Lung (tissue), 12 donors: Measurements from ENCODE around the gene HMX2. TPM values are rescaled to one million over a fixed set of nuclear protein-coding genes. Genes with fewer than 3 reads are reported as not detected.

ENCODE experiments used
- ATAC-seq: fragments of 200-7000 bp; cut with Tn5 transposase; one replicate; pipeline ENCODE4 v1.9.1; 2020; ENCODE audit warnings: moderate number of reproducible peaks; ENCODE audit not compliant: insufficient read depth, low FRiP score
- DNase-seq, 3 donors: peaks; one replicate each; pipeline ENCODE4 v3.0.0-alpha.2; 2013 to 2017
- H3K27ac ChIP-seq, 2 donors: one replicate each; pipeline ENCODE4 v1.5.1; 2013; ENCODE audit warnings: mild to moderate bottlenecking in 2 of 2, moderate library complexity in 2 of 2, control low read depth in 1 of 2, inconsistent platforms in 1 of 2, low read depth in 1 of 2, low read length in 1 of 2
- H3K27me3 ChIP-seq, 3 donors: one replicate each; pipeline ENCODE4 v1.5.1; 2013; ENCODE audit warnings: low read length in 2 of 3; ENCODE audit not compliant: control insufficient read depth in 3 of 3, insufficient read depth in 3 of 3
- H3K36me3 ChIP-seq, 4 donors: one replicate each; pipeline ENCODE4 v1.5.1; 2013; ENCODE audit warnings: low read length in 4 of 4, mild to moderate bottlenecking in 1 of 4, moderate library complexity in 1 of 4; ENCODE audit not compliant: control insufficient read depth in 4 of 4, insufficient read depth in 4 of 4
- H3K4me1 ChIP-seq, 5 donors: one replicate each; pipeline ENCODE4 v1.5.1; 2013; ENCODE audit warnings: low read length in 5 of 5, mild to moderate bottlenecking in 2 of 5, moderate library complexity in 1 of 5; ENCODE audit not compliant: control insufficient read depth in 5 of 5, insufficient read depth in 5 of 5
- H3K4me3 ChIP-seq: one replicate; pipeline ENCODE4 v1.5.1; 2013; ENCODE audit warnings: mild to moderate bottlenecking, control low read depth, moderate library complexity
- H3K9ac ChIP-seq, 2 donors: one replicate each; pipeline ENCODE4 v1.5.1; 2013; ENCODE audit warnings: low read length in 2 of 2, control low read depth in 1 of 2; ENCODE audit not compliant: insufficient read depth in 1 of 2
- H3K9me3 ChIP-seq, 4 donors: one replicate each; pipeline ENCODE4 v1.5.1; 2013; ENCODE audit warnings: low read length in 3 of 4, mild to moderate bottlenecking in 1 of 4, moderate library complexity in 1 of 4; ENCODE audit not compliant: control insufficient read depth in 4 of 4, insufficient read depth in 3 of 4
- WGBS, 2 donors: extraction: QIAGEN DNeasy Blood & Tissue Kit; methylation state at CpG; one replicate each; pipeline ENCODE4 v1.1.7; 2013; 5-methylcytosine and 5-hydroxymethylcytosine counted together
- polyA plus RNA-seq, 2 donors: library from polyadenylated mRNA; stranded (reverse); fragments of 200-250 nt; gene quantifications; one replicate each; pipeline ENCODE4 v1.2.1, GENCODE V29; 2013
- total RNA-seq, 2 donors: library from RNA; depleted of rRNA in 1 of 2; stranded (reverse); fragments of >200 nt in 1 of 2; gene quantifications; one replicate each; pipeline ENCODE4 v1.2.1, GENCODE V29; 2014 to 2021
- TF ChIP-seq, protein P1 (sequence below): IDR thresholded peaks from 2 replicates; pipeline ENCODE4 v1.5.1; 2012; ENCODE audit warnings: mild to moderate bottlenecking; ENCODE audit errors: control extremely low read depth, extremely low read depth
- donor health status: control.
- donor health status: control.
- donor health status: Bipolar disorder and iron deficiency.
- donor health status: healthy.
- donor health status: DM: yes; HTN: yes; CAD: no.

HMX2 gene
- total and polyA plus RNA-seq, 4 donors: not detected

DNA sequence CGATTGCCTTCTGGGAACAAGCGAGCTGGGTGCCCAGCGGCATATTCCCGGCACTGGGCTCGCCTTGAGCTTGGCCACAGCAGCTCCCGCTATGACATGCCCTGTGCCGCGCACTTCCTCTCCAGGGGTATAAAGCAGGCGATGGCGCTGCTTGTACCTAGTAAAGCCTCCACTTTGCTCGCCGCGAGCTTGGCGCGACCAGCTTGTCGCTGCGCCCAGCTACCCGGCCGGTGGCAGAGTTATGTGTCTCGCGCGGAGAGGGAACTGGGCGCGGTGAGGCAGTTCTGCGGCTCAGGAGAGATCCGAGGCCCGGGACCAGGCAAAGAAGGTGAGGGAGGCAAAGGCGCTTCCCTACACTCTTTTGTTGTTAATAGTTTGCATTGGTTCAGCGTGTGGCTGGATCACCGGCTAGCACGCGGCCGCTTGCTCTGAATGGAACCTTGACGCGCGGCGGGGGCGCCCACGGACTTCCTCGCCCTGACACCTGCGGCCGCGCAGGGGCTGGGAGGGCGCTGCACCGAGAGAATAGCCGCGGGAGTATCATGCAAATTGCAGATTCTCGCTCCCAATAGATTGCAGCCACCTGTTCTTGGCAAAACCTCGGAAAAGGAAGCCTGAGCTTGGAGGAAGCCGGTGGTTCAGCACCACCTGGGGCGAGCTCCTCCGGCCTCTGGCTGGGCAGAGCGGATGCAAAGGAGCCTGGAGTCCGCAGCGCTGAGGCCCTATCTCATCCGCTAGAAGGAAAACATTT lies 3.2 kb downstream of the HMX2 start:
- TF ChIP-seq, protein P1, sequence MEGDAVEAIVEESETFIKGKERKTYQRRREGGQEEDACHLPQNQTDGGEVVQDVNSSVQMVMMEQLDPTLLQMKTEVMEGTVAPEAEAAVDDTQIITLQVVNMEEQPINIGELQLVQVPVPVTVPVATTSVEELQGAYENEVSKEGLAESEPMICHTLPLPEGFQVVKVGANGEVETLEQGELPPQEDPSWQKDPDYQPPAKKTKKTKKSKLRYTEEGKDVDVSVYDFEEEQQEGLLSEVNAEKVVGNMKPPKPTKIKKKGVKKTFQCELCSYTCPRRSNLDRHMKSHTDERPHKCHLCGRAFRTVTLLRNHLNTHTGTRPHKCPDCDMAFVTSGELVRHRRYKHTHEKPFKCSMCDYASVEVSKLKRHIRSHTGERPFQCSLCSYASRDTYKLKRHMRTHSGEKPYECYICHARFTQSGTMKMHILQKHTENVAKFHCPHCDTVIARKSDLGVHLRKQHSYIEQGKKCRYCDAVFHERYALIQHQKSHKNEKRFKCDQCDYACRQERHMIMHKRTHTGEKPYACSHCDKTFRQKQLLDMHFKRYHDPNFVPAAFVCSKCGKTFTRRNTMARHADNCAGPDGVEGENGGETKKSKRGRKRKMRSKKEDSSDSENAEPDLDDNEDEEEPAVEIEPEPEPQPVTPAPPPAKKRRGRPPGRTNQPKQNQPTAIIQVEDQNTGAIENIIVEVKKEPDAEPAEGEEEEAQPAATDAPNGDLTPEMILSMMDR: no peak
- Histone ChIP-seq H3K4me1 (peaks cover 6 to 29% (median 16%) of the 10 kb centered on the region in 5 donors), H3K9me3 (peaks cover 0 to 4% (median 0%) of the 10 kb centered on the region in 4 donors), H3K36me3 (peaks cover 0 to 6% (median 3%) of the 10 kb centered on the region in 4 donors), H3K27ac (no peak overlapping the region), H3K9ac (no peak overlapping the region), H3K4me3 (no peak overlapping the region), H3K27me3 (peaks cover 22 to 68% (median 56%) of the 10 kb centered on the region in 3 donors)
- DNase-seq: no peak
- no peak for ATAC-seq
- 1 to 5% methylated on average over 56 of the region's 56 CpGs for WGBS, 2 donors

DNA sequence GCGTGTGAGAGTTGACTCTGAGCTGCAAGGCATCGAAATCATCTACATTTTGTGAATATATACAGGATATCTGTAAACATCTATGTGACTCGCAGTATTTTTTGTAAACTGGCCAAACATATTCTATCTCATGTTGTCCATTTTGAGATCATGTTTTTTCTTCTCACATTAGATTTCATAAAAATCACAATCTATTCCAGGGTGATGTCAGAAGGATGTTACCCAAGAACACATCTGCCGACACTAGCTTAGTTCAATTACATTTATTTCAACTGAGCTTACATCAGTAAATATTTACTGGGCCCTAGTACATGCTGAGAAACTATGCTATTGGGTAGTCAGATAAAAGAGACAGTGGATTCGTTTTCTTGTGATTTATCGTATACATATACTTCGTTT lies 3.8 kb downstream of the HMX2 start:
- 19 to 23% methylated on average over 7 of the region's 7 CpGs for WGBS, 2 donors
- TF ChIP-seq, protein P1: no peak
- Histone ChIP-seq H3K4me1 (peaks cover 8 to 32% (median 16%) of the 10 kb centered on the region in 5 donors), H3K4me3 (no peak overlapping the region), H3K27ac (no peak overlapping the region), H3K27me3 (peaks cover 18 to 64% (median 52%) of the 10 kb centered on the region in 3 donors), H3K9ac (no peak overlapping the region), H3K9me3 (peaks cover 0 to 4% (median 0%) of the 10 kb centered on the region in 4 donors), H3K36me3 (peaks cover 0 to 12% (median 6%) of the 10 kb centered on the region in 4 donors)
- DNase-seq: no peak
- no peak for ATAC-seq

DNA sequence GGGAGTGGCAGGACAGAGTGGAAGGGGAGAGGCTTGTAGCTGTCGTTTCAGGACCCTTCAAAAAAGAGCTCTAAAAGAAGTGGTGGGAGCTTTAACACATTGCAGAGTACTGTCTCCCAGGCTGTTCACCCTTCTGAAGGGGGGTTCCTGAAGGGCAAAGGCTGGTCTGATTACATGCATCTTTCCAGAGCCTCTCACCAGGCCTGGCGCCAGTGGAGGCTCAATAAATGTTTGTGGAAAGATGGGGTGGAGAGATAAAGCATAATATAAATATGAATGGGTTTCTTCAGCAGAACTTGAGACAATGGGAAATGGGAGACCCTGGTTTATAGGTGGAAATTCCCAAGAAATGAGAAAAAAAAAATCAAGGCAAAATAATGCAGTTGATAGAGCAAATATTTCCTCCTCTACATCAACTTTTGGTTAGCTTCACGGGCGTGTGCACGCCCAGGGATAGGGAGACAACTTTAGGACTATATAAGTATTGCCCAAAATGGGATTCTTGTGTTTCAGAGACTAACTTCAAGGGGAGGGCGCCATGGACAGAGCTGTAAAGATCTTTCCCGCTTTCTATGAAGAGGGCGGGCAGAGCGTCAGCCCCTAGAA lies 5.7 kb downstream of the HMX2 start:
- peaks cover 3 to 27% (median 15%) of the 10 kb centered on the region in 4 donors for H3K36me3 ChIP-seq
- H3K27me3 ChIP-seq: peaks cover 11 to 47% (median 43%) of the 10 kb centered on the region in 3 donors
- TF ChIP-seq, protein P1: no peak
- no peak overlapping the region for H3K4me3 ChIP-seq
- peaks cover 0 to 2% (median 0%) of the 10 kb centered on the region in 4 donors for H3K9me3 ChIP-seq
- H3K4me1 ChIP-seq: peaks cover 8 to 29% (median 15%) of the 10 kb centered on the region in 5 donors
- no peak for ATAC-seq
- no peak for DNase-seq
- no peak overlapping the region for H3K9ac ChIP-seq
- no peak overlapping the region for H3K27ac ChIP-seq
- WGBS, 2 donors: 34 to 41% methylated on average over 9 of the region's 9 CpGs
